ENCODE results near the gene MT3. TPM values are rescaled to one million over a fixed set of nuclear protein-coding genes. Genes with fewer than 3 reads are reported as not detected.

MT3 gene
- total and polyA plus RNA-seq, 9 of the 15 experiments (the other 6 are each of a cell fraction or from before 2014, with no cell fraction given), result not detected

DNA sequence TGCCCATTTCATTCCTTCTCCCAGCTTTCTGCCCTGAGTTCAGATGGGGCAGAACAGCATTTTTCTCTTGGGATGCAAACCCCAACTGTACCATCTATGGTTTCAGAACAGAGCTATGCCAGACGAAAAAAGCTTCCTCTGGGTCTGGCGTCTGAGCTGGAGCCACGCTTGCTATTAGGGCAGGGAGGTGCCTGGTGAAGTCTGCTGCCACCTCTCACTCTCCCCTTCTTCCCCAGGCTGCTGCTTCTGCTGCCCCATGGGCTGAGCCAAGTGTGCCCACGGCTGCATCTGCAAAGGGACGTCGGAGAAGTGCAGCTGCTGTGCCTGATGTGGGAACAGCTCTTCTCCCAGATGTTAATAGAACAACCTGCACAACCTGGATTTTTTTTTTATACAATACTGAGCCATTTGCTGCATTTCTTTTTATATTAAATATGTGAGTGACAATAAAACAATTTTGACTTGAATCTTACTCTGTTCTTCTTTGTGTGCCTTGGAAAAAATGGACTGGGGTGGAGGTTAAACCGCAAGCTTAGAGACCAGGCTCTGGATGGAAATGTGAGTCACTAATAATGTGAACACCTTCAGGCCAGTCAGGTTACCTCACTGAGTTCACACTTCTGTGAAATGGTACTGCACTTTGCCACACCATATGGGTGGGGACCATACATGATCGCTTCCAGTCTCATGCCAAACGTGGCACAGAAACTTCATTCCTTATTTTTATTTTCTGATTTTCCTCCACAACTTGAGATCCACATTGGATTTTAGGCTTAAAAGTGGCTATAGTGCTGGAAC is 47.5 kb downstream of the MT3 start (continued):
- TF ChIP-seq, protein P1, sequence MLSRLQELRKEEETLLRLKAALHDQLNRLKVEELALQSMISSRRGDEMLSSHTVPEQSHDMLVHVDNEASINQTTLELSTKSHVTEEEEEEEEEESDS (CRISPR knock-in tag; IDR thresholded peaks at IDR 0.05), result no peak
- TF ChIP-seq, protein P2, sequence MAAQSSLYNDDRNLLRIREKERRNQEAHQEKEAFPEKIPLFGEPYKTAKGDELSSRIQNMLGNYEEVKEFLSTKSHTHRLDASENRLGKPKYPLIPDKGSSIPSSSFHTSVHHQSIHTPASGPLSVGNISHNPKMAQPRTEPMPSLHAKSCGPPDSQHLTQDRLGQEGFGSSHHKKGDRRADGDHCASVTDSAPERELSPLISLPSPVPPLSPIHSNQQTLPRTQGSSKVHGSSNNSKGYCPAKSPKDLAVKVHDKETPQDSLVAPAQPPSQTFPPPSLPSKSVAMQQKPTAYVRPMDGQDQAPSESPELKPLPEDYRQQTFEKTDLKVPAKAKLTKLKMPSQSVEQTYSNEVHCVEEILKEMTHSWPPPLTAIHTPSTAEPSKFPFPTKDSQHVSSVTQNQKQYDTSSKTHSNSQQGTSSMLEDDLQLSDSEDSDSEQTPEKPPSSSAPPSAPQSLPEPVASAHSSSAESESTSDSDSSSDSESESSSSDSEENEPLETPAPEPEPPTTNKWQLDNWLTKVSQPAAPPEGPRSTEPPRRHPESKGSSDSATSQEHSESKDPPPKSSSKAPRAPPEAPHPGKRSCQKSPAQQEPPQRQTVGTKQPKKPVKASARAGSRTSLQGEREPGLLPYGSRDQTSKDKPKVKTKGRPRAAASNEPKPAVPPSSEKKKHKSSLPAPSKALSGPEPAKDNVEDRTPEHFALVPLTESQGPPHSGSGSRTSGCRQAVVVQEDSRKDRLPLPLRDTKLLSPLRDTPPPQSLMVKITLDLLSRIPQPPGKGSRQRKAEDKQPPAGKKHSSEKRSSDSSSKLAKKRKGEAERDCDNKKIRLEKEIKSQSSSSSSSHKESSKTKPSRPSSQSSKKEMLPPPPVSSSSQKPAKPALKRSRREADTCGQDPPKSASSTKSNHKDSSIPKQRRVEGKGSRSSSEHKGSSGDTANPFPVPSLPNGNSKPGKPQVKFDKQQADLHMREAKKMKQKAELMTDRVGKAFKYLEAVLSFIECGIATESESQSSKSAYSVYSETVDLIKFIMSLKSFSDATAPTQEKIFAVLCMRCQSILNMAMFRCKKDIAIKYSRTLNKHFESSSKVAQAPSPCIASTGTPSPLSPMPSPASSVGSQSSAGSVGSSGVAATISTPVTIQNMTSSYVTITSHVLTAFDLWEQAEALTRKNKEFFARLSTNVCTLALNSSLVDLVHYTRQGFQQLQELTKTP (IDR thresholded peaks at IDR 0.05; ENCODE audit: low read depth in 1 of 2, partially characterized antibody in 2 of 2), result no peak
- TF ChIP-seq, protein P3, sequence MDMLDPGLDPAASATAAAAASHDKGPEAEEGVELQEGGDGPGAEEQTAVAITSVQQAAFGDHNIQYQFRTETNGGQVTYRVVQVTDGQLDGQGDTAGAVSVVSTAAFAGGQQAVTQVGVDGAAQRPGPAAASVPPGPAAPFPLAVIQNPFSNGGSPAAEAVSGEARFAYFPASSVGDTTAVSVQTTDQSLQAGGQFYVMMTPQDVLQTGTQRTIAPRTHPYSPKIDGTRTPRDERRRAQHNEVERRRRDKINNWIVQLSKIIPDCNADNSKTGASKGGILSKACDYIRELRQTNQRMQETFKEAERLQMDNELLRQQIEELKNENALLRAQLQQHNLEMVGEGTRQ (CRISPR knock-in tag; IDR thresholded peaks at IDR 0.05), result no peak
- TF ChIP-seq, protein P4, sequence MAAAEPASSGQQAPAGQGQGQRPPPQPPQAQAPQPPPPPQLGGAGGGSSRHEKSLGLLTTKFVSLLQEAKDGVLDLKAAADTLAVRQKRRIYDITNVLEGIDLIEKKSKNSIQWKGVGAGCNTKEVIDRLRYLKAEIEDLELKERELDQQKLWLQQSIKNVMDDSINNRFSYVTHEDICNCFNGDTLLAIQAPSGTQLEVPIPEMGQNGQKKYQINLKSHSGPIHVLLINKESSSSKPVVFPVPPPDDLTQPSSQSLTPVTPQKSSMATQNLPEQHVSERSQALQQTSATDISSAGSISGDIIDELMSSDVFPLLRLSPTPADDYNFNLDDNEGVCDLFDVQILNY (CRISPR knock-in tag; IDR thresholded peaks at IDR 0.05), result no peak
- no peak for TF ChIP-seq THRAP3 (IDR thresholded peaks at IDR 0.05; ENCODE audit: borderline replicate concordance)
- TF ChIP-seq SAP30 (IDR thresholded peaks at IDR 0.05; ENCODE audit: borderline replicate concordance, insufficient read depth, low read depth, low read length, poor library complexity, severe bottlenecking), result no peak
- TF ChIP-seq TCF3 (CRISPR knock-in tag; IDR thresholded peaks at IDR 0.05), result no peak
- no peak for TF ChIP-seq EP300 (IDR thresholded peaks at IDR 0.05; ENCODE audit: low read length)
- no peak for TF ChIP-seq MEIS2 (IDR thresholded peaks at IDR 0.05; ENCODE audit: partially characterized antibody)
- TF ChIP-seq BMI1 (IDR thresholded peaks at IDR 0.05; ENCODE audit: low read length), result no peak
- TF ChIP-seq, protein P5, sequence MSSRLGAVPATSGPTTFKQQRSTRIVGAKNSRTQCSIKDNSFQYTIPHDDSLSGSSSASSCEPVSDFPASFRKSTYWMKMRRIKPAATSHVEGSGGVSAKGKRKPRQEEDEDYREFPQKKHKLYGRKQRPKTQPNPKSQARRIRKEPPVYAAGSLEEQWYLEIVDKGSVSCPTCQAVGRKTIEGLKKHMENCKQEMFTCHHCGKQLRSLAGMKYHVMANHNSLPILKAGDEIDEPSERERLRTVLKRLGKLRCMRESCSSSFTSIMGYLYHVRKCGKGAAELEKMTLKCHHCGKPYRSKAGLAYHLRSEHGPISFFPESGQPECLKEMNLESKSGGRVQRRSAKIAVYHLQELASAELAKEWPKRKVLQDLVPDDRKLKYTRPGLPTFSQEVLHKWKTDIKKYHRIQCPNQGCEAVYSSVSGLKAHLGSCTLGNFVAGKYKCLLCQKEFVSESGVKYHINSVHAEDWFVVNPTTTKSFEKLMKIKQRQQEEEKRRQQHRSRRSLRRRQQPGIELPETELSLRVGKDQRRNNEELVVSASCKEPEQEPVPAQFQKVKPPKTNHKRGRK (tag; IDR thresholded peaks at IDR 0.05), result no peak
